WTC11 (cell line): ENCODE results near the gene ZNF232. TPM values are rescaled to one million over a fixed set of nuclear protein-coding genes. Genes with fewer than 3 reads are reported as not detected.
"Not testable (repeated sequence)": the region's sequence is repeated elsewhere in the genome, so short reads cannot be mapped to it uniquely, and the experiment has no call there.

Source experiments
- ATAC-seq: fragments of 200-7000 bp; cut with Tn5 transposase; 2 replicates; pipeline ENCODE4 v1.10.0; 2021; ENCODE audit warnings: mild to moderate bottlenecking, moderate library complexity
- CTCF ChIA-PET: fragments of 300-600 bp; sonication (Branson Sonifier 250); formaldehyde crosslinking; loops from one replicate; lab custom pipeline; 2021; ENCODE audit warnings: antibody characterized with exemption; lab: Charles Lee
- POLR2A ChIA-PET: fragments of 350-600 bp; sonication (Branson Sonifier 250); formaldehyde crosslinking; loops from one replicate; lab custom pipeline; 2021; ENCODE audit warnings: antibody characterized with exemption; lab: Charles Lee
- DNase-seq: peaks from one replicate; pipeline ENCODE4 v3.0.0; 2021; ENCODE audit warnings: low spot score
- H3K27ac Mint-ChIP-seq: 2 replicates; pipeline ENCODE4 v1.8.0; 2021; ENCODE audit warnings: mixed read lengths
- H3K27me3 Mint-ChIP-seq: 2 replicates; pipeline ENCODE4 v1.8.0; 2021; ENCODE audit warnings: low read depth, mild to moderate bottlenecking, moderate library complexity, mixed read lengths
- H3K36me3 Mint-ChIP-seq: 2 replicates; pipeline ENCODE4 v1.8.0; 2021; ENCODE audit warnings: mixed read lengths
- H3K4me1 Mint-ChIP-seq: 2 replicates; pipeline ENCODE4 v1.8.0; 2022; ENCODE audit warnings: mixed read lengths
- H3K4me3 Mint-ChIP-seq: 2 replicates; pipeline ENCODE4 v1.8.0; 2021; ENCODE audit warnings: mild to moderate bottlenecking, moderate library complexity, mixed read lengths
- H3K9me3 Mint-ChIP-seq: 2 replicates; pipeline ENCODE4 v1.8.0; 2021; ENCODE audit warnings: mixed read lengths
- CDX4 ChIP-seq: fragments of 250-450 bp; sonication (Bioruptor Pico); IDR thresholded peaks from 2 replicates; pipeline ENCODE4 v1.9.0; 2021; ENCODE audit warnings: moderate library complexity, mild to moderate bottlenecking, inconsistent platforms, borderline replicate concordance
- ELF4 ChIP-seq: sonication (generic); formaldehyde crosslinking; IDR thresholded peaks from 2 replicates; pipeline ENCODE4 v1.8.1; 2022; ENCODE audit warnings: low read depth, mild to moderate bottlenecking, moderate library complexity, missing genetic modification reagents
- ERG ChIP-seq: fragments of 250-450 bp; sonication (Bioruptor Pico); IDR thresholded peaks from 2 replicates; pipeline ENCODE4 v1.8.0; 2021; ENCODE audit warnings: mild to moderate bottlenecking
- MAX ChIP-seq: sonication (generic); formaldehyde crosslinking; IDR thresholded peaks from 2 replicates; pipeline ENCODE4 v1.8.0; 2022; ENCODE audit warnings: mild to moderate bottlenecking, missing genetic modification reagents
- NFATC4 ChIP-seq: fragments of 250-450 bp; sonication (Bioruptor Pico); IDR thresholded peaks from 2 replicates; pipeline ENCODE4 v1.9.0; 2021; ENCODE audit warnings: mild to moderate bottlenecking
- NR2C2 ChIP-seq: sonication (generic); formaldehyde crosslinking; IDR thresholded peaks from 2 replicates; pipeline ENCODE4 v1.8.0; 2022; ENCODE audit warnings: mild to moderate bottlenecking, missing genetic modification reagents
- PREB ChIP-seq: sonication (generic); formaldehyde crosslinking; IDR thresholded peaks from 2 replicates; pipeline ENCODE4 v1.8.1; 2022; ENCODE audit warnings: mild to moderate bottlenecking, missing genetic modification reagents, moderate library complexity, borderline replicate concordance
- TEAD4 ChIP-seq: sonication (generic); formaldehyde crosslinking; IDR thresholded peaks from 2 replicates; pipeline ENCODE4 v1.8.0; 2022; ENCODE audit warnings: mild to moderate bottlenecking, missing genetic modification reagents
- ZBTB43 ChIP-seq: sonication (generic); formaldehyde crosslinking; IDR thresholded peaks from 2 replicates; pipeline ENCODE4 v1.8.1; 2023; ENCODE audit warnings: mild to moderate bottlenecking, missing genetic modification reagents
- ZNF219 ChIP-seq: sonication (generic); formaldehyde crosslinking; IDR thresholded peaks from 2 replicates; pipeline ENCODE4 v1.8.0; 2023; ENCODE audit warnings: missing genetic modification reagents, mild to moderate bottlenecking, borderline replicate concordance
- ZNF532 ChIP-seq: fragments of 250-450 bp; sonication (Bioruptor Pico); IDR thresholded peaks from 2 replicates; pipeline ENCODE4 v1.9.0; 2021; ENCODE audit warnings: mild to moderate bottlenecking, borderline replicate concordance
- ZSCAN18 ChIP-seq: fragments of 250-450 bp; sonication (Bioruptor Pico); IDR thresholded peaks from 2 replicates; pipeline ENCODE4 v2.1.2; 2022; ENCODE audit warnings: mild to moderate bottlenecking, moderate library complexity
- total RNA-seq: library from RNA; stranded (reverse); gene quantifications from 3 replicates; pipeline ENCODE4 v1.2.3, GENCODE V29; 2021

The ZNF232 gene
- total RNA-seq, 1 experiment from 2014 or later, result 21.7 TPM

GRCh38 chr17:5131146-5131715 is 19.6 kb upstream of the ZNF232 start (continued):
- TF ChIP-seq ZBTB43 (CRISPR knock-in tag) (no peak), ZNF219 (CRISPR knock-in tag) (no peak), MAX (no peak), NR2C2 (CRISPR knock-in tag) (no peak)

GRCh38 chr17:5130687-5131086 is 19.0 kb upstream of the ZNF232 start:
- ATAC-seq, H3K9me3 Mint-ChIP-seq, H3K4me1 Mint-ChIP-seq, H3K27ac Mint-ChIP-seq, H3K4me3 Mint-ChIP-seq, H3K36me3 Mint-ChIP-seq, DNase-seq, H3K27me3 Mint-ChIP-seq, CTCF ChIA-PET: not testable (repeated sequence)
- POLR2A ChIA-PET, result interaction anchor here (0.6 kb wide), 1 partner anchor 263 kb away, joined by 4 read pairs; no protein-coding TSS in a partner anchor

- H3K27ac Mint-ChIP-seq, H3K36me3 Mint-ChIP-seq, DNase-seq, H3K9me3 Mint-ChIP-seq, H3K4me1 Mint-ChIP-seq, H3K4me3 Mint-ChIP-seq, POLR2A ChIA-PET, H3K27me3 Mint-ChIP-seq, CTCF ChIA-PET, ATAC-seq: not testable (repeated sequence)
Observed at GRCh38 chr17:5130261-5130660, 18.6 kb upstream of the ZNF232 start.

GRCh38 chr17:5129770-5130169 is 18.1 kb upstream of the ZNF232 start:
- H3K36me3 Mint-ChIP-seq, ATAC-seq, DNase-seq, CTCF ChIA-PET, H3K4me3 Mint-ChIP-seq, H3K27me3 Mint-ChIP-seq, H3K27ac Mint-ChIP-seq, H3K4me1 Mint-ChIP-seq, H3K9me3 Mint-ChIP-seq: not testable (repeated sequence)
- POLR2A ChIA-PET, result interaction anchor here (0.6 kb wide), 1 partner anchor 62 kb away, joined by 3 read pairs; no protein-coding TSS in a partner anchor

GRCh38 chr17:5128905-5129535 is 17.3 kb upstream of the ZNF232 start:
- ChIA-PET POLR2A (interaction anchor here (0.6 kb wide), 1 partner anchor 63 kb away, joined by 3 read pairs; no protein-coding TSS in a partner anchor), CTCF (no interaction called here)
- no peak overlapping the region for H3K4me3 Mint-ChIP-seq
- H3K4me1 Mint-ChIP-seq, result no peaks in the 10 kb centered on the region
- H3K36me3 Mint-ChIP-seq, result no peaks in the 10 kb centered on the region
- peaks cover 7% of the 10 kb centered on the region for H3K27me3 Mint-ChIP-seq
- H3K9me3 Mint-ChIP-seq, result no peaks in the 10 kb centered on the region
- ATAC-seq (no peak), DNase-seq (no peak)
- no peak overlapping the region for H3K27ac Mint-ChIP-seq
- TF ChIP-seq ZNF532, result no peak
- no peak for TF ChIP-seq ELF4 (CRISPR knock-in tag)
- no peak for TF ChIP-seq ERG (CRISPR knock-in tag)
- TF ChIP-seq TEAD4, result no peak
- no peak for TF ChIP-seq ZBTB43 (CRISPR knock-in tag)
- TF ChIP-seq CDX4, result no peak
- no peak for TF ChIP-seq NFATC4
- TF ChIP-seq NR2C2 (CRISPR knock-in tag), result no peak
- TF ChIP-seq ZSCAN18 (CRISPR knock-in tag), result no peak
- no peak for TF ChIP-seq PREB
